ENCODE measurements around the gene SCN9A.
"Not testable (repeated sequence)": the region's sequence is repeated elsewhere in the genome, so short reads cannot be mapped to it uniquely, and the experiment has no call there.

The SCN9A gene

GRCh38 chr2:166375195-166375735, 479 bp downstream of the SCN9A start:
- no peak for DNase-seq (ENCODE audit: low read depth in 2 of 2)

- no peak for DNase-seq (ENCODE audit: low read depth in 2 of 2)
Measured at GRCh38 chr2:166373951-166374350, 1.8 kb downstream of the SCN9A start.

GRCh38 chr2:166373539-166373938, 2.2 kb downstream of the SCN9A start:
- no peak for DNase-seq (ENCODE audit: low read depth in 2 of 2)

- no peak for DNase-seq (ENCODE audit: low read depth in 2 of 2)
Measured at GRCh38 chr2:166373105-166373504, 2.6 kb downstream of the SCN9A start.

GRCh38 chr2:166372046-166372445, 3.7 kb downstream of the SCN9A start:
- no peak for DNase-seq (ENCODE audit: low read depth in 2 of 2)

- no peak for DNase-seq (ENCODE audit: low read depth in 2 of 2)
Measured at GRCh38 chr2:166365803-166366420, 9.8 kb downstream of the SCN9A start.

- no peak for DNase-seq (ENCODE audit: low read depth in 2 of 2)
Measured at GRCh38 chr2:166365239-166365638, 10.5 kb downstream of the SCN9A start.

- DNase-seq (ENCODE audit: low read depth in 2 of 2), result no peak
Measured at GRCh38 chr2:166364476-166365161, 11.1 kb downstream of the SCN9A start.

GRCh38 chr2:166361351-166362153, 14.2 kb downstream of the SCN9A start:
- DNase-seq (ENCODE audit: low read depth in 2 of 2), result no peak

GRCh38 chr2:166360906-166361305, 14.8 kb downstream of the SCN9A start:
- no peak for DNase-seq (ENCODE audit: low read depth in 2 of 2)

- no peak for DNase-seq (ENCODE audit: low read depth in 2 of 2)
Measured at GRCh38 chr2:166360426-166360825, 15.3 kb downstream of the SCN9A start.

- not testable (repeated sequence) for DNase-seq (ENCODE audit: low read depth in 2 of 2)
Measured at GRCh38 chr2:166357950-166358321, 17.8 kb downstream of the SCN9A start.

- DNase-seq (ENCODE audit: low read depth in 2 of 2), result no peak
Measured at GRCh38 chr2:166357068-166357949, 18.4 kb downstream of the SCN9A start.

GRCh38 chr2:166351319-166351718, 24.4 kb downstream of the SCN9A start:
- DNase-seq (ENCODE audit: low read depth in 2 of 2), result no peak

- DNase-seq (ENCODE audit: low read depth in 2 of 2), result no peak
Measured at GRCh38 chr2:166350525-166350924, 25.2 kb downstream of the SCN9A start.

GRCh38 chr2:166344286-166345113, 31.2 kb downstream of the SCN9A start:
- DNase-seq (ENCODE audit: low read depth in 2 of 2), result no peak

- no peak for DNase-seq (ENCODE audit: low read depth in 2 of 2)
Measured at GRCh38 chr2:166343467-166343866, 32.3 kb downstream of the SCN9A start.

GRCh38 chr2:166341426-166341825, 34.3 kb downstream of the SCN9A start:
- DNase-seq (ENCODE audit: low read depth in 2 of 2), result no peak

GRCh38 chr2:166338831-166339339, 36.9 kb downstream of the SCN9A start:
- no peak for DNase-seq (ENCODE audit: low read depth in 2 of 2)

- no peak for DNase-seq (ENCODE audit: low read depth in 2 of 2)
Measured at GRCh38 chr2:166337932-166338331, 37.8 kb downstream of the SCN9A start.

Measured in stimulated activated CD4-positive, alpha-beta T cell treated with anti-CD3 and anti-CD28 coated beads, Interleukin-15, amount 100 ng/mL, for 48 hours (primary cell).